Airway epithelial cell (primary cell): ENCODE results near the gene MFN2. TPM values are rescaled to one million over a fixed set of nuclear protein-coding genes. Genes with fewer than 3 reads are reported as not detected.

Experiments used
- total RNA-seq: library from RNA; depleted of rRNA; stranded (reverse); fragments of >200 nt; gene quantifications from 2 replicates; pipeline ENCODE4 v1.2.3, GENCODE V29; 2015

The MFN2 gene
- total RNA-seq = 87.8 and 90.4 TPM in 2 replicates

GRCh38 chr1:11979851-11980675 is at the start of gene MFN2:
Gene MFN2, plus strand, starts transcription at chr1:11980444. Its CDS starts 8,725 bp downstream, at chr1:11989169.

DNA sequence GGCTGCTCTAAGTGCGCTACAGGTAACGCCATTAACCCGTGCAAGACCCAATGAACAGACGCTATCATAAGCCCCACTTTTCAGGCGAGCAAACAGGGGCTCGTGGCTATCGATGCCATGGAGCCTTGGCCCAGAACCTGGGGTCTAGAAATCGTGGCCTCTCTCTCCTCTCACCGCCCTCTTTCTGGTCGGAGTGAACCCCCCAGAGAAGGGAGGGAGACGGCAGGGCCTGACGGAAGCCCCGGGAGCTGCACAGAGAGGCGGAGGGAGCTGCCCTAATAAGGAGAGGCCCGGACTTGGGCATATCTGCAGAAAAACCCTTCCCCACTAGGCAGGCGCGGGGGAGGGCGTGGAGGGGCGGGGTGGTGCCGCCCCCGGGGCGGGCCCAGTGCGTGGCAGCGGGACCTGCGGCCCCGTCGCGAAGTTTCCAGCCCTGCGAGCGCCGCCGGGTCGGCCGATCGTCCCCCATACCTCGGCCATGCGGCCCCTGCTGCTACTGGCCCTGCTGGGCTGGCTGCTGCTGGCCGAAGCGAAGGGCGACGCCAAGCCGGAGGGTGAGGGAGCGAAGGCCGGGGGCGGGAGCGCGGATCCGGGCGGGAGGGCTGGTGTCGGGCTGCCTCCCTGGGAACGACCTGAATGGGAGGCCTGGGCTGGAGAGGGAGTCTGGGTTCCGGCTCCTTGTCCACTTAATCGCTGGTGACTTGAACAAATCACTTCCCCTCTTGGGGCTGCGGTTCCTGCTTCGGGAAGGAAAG is 45.8 kb upstream of the MFN2 start, which contains the start of gene PLOD1:
PLOD1 (plus strand) TSS at position 416 of the 755 bp plus-strand sequence; CDS start at position 479, 63 bp downstream.

Other genes starting within 250 kb of the MFN2 start
- 89.7 and 119 TPM in 2 replicates for gene AGTRAP, start 244.3 kb upstream of the MFN2 start, total RNA-seq
- not detected in 2 replicates for gene C1orf167, start 218.3 kb upstream of the MFN2 start, total RNA-seq
- 10.2 and 13.8 TPM in 2 replicates for gene MTHFR, start 174.5 kb upstream of the MFN2 start, total RNA-seq
- gene CLCN6, start 174.3 kb upstream of the MFN2 start, total RNA-seq = 4.4 and 7.1 TPM in 2 replicates
- not detected in 2 replicates for gene NPPA, start 132.7 kb upstream of the MFN2 start, total RNA-seq
- gene NPPB, start 121.5 kb upstream of the MFN2 start, total RNA-seq = not detected in 2 replicates
- gene KIAA2013, start 54.0 kb upstream of the MFN2 start, total RNA-seq = 98.9 and 107 TPM in 2 replicates
- 127 and 152 TPM in 2 replicates for gene PLOD1, start 45.7 kb upstream of the MFN2 start, total RNA-seq
- gene MIIP, start 39.1 kb downstream of the MFN2 start, total RNA-seq = 27.4 and 35.2 TPM in 2 replicates
- gene TNFRSF8, start 82.9 kb downstream of the MFN2 start, total RNA-seq = 0.09 TPM in 1 of 2 replicates, not detected in the other
- 0.07 TPM in 1 of 2 replicates, not detected in the other for gene TNFRSF1B, start 186.5 kb downstream of the MFN2 start, total RNA-seq
- 19.6 and 24.5 TPM in 2 replicates for gene VPS13D, start 249.6 kb downstream of the MFN2 start, total RNA-seq